GM12891 (cell line): ENCODE measurements around the gene SURF4.
"Not testable (repeated sequence)": the region's sequence is repeated elsewhere in the genome, so short reads cannot be mapped to it uniquely, and the experiment has no call there.

Source experiments
- DNase-seq: peaks from one replicate; pipeline ENCODE4 v3.0.0; 2011; ENCODE audit warnings: low spot score; ENCODE audit not compliant: insufficient read length
- FAIRE-seq: peaks from 2 replicates; lab custom pipeline; 2011; peaks lifted over from hg19 to GRCh38; lab: Jason Lieb, UNC
- PAX5 ChIP-seq: IDR thresholded peaks from 2 replicates; pipeline ENCODE4 v1.6.1; 2011; ENCODE audit warnings: low read length, moderate library complexity, mild to moderate bottlenecking; ENCODE audit not compliant: insufficient read depth, severe bottlenecking
- POLR2A ChIP-seq: IDR thresholded peaks from 2 replicates; pipeline ENCODE4 v1.6.1; 2011; ENCODE audit warnings: low read depth, low read length, control low read depth
- POLR2AphosphoS5 ChIP-seq: IDR thresholded peaks from 2 replicates; pipeline ENCODE4 v1.6.1; 2011; ENCODE audit warnings: low read depth, low read length, control low read depth
- POU2F2 ChIP-seq: IDR thresholded peaks from 2 replicates; pipeline ENCODE4 v1.6.1; 2011; ENCODE audit warnings: low read depth, mild to moderate bottlenecking, control low read depth, low read length, moderate library complexity
- SPI1 ChIP-seq: IDR thresholded peaks from 2 replicates; pipeline ENCODE4 v1.6.1; 2011; ENCODE audit warnings: low read depth, low read length, control low read depth
- TAF1 ChIP-seq: IDR thresholded peaks from 2 replicates; pipeline ENCODE4 v1.6.1; 2011; ENCODE audit warnings: low read depth, low read length, control low read depth

The SURF4 gene

DNA sequence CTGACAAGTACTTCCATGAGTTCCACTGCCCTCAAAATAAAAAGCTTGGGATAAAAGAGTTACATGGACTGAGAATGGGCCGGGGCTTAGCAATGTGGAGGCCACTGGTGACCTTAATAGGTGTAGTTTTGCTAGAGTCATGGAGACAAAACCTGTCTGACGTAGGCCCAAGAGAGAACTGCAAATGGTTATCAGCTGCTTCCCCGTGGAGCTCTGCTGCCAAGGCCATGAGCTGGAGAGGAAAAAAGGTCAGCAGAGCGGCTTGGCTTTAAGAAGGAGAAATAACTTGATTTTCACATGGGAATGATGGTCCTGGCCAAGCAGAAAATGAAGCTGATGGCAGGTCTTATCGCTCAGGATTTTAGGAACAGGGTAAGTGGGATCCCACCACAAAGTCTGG is 36.2 kb downstream of the SURF4 start:
- TF ChIP-seq POLR2AphosphoS5 (no peak), POU2F2 (no peak), PAX5 (no peak), POLR2A (no peak), SPI1 (no peak), TAF1 (no peak)
- FAIRE-seq (no peak), DNase-seq (no peak)

DNA sequence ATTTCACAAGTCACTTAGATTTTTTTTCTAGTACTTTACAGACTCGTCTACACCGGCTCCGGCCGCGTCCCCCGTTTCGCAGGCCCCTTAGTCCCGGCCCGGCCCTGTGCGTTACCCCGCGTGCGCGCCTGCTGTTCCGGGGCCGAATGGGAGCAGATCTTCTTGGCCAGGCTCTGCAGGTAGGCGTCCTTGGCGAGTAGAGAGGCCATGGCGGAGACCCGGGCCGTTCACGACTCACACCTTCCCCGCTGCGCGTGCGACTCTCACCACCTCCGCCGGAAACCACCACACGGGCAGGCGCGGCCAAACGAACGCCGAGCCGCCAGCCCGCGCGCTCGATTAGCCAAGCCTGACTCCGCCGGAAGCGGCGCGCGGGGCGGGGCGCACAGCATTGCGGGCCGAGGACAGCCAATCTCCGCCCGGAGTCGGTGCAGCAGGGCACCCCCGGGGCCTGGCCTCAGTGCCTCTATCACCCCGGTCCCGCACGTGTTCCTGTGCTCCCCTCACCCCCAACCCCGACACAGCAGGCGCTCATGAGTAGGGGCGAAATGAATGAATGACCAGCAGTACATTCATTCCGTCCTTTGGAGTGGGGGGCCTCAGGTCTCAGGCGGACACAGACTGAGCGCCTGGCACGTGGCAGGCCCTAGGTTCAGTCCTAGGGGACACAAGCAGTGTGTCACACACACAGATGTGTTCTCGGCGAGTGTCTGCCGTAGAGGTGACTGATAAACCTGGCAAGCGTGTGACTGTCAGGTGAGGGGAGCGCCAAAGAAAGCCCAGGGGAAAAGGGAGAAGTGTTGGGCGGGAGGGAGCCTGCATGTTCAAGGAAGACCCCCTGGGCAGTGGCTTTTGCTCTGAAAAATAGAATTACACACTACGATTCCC is 39.7 kb downstream of the SURF4 start, which contains the start of gene SURF6:
Gene SURF6, minus strand, starts transcription at position 265 of the 888 bp plus-strand sequence. Its CDS starts 56 bp downstream, at position 209.
- TF ChIP-seq POLR2AphosphoS5: peak; percentile 81
- peak; percentile 71 for TF ChIP-seq TAF1
- TF ChIP-seq POLR2A: peak; percentile 70
- no peak; the same call in 1 of the 2 replicates for TF ChIP-seq POU2F2
- peak; percentile 59 for TF ChIP-seq PAX5
- TF ChIP-seq SPI1: no peak
- FAIRE-seq (peak; percentile 99), DNase-seq (peak; percentile 94)

DNA sequence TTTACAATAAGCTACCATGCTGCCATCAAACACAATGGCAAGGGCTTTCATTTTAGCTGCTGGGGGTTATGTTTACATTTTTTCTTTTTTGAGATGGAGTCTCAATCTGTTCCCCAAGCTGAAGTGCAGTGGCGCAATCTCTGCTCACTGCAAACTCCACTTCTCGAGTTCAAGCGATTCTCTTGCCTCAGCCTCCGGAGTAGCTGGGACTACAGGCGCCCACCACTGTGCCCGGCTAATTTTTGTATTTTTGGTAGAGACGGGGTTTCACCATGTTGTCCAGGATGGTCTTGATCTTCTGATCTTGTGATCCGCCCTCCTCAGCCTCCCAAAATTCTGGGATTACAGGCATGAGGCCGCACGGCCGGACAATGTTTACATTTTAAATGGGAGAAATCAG is 41.0 kb downstream of the SURF4 start:
- not testable (repeated sequence) for FAIRE-seq

DNA sequence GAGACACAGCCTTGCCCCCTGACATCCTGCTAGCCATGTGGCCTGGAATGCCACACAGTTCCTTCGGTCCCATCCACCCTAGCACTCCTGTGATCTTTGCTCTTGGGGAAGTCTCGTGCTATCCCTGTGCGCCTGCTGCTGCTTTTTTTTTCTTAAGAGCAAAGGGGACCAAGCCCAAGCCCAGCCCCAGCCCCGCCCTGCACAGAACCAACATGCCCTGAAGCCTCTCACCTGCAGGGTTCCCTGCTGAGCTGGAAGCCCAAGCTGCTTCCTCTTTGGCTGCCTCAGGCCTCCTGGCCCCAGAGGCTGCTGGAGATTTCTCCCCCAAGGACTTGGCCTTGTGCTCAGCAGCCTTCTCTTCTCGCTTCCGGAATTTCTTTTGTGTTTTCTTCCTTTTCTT is 41.7 kb downstream of the SURF4 start:
- TF ChIP-seq SPI1: no peak
- TF ChIP-seq POLR2A: no peak
- no peak for TF ChIP-seq POU2F2
- TF ChIP-seq POLR2AphosphoS5: no peak
- no peak for TF ChIP-seq TAF1
- TF ChIP-seq PAX5: no peak
- FAIRE-seq: no peak
- no peak for DNase-seq

More for the DNA sequence above, 41.0 kb downstream of the SURF4 start:
- DNase-seq: not testable (repeated sequence)

- FAIRE-seq (no peak), DNase-seq (no peak)
- TF ChIP-seq PAX5: no peak
- TF ChIP-seq TAF1: no peak
- no peak for TF ChIP-seq SPI1
- TF ChIP-seq POU2F2: no peak
- TF ChIP-seq POLR2A: no peak
- TF ChIP-seq POLR2AphosphoS5: no peak
Observed at GRCh38 chr9:133333566-133333965, 42.3 kb downstream of the SURF4 start.

DNA sequence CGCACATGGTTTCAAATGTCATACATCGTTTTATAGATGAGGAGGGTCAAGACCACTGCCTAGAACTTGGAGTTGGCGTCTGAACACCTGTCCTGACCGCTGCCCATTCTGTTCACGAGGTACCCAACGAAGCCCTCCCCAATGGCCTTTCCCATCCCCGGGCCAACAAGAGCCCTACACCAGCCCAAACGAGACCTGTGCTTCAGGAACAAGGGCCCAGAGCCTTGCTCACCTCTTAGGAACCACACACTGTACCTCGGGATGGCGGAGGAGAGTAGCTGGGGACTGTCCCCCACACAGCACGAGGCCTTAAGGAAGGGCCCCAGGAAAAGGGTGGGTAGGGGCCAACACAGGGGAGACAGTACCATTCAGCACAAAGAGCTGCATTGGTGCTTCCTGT is 42.8 kb downstream of the SURF4 start:
- TF ChIP-seq SPI1 (no peak), POLR2AphosphoS5 (no peak), POLR2A (no peak), PAX5 (no peak), POU2F2 (no peak), TAF1 (no peak)
- DNase-seq (no peak), FAIRE-seq (no peak)

DNA sequence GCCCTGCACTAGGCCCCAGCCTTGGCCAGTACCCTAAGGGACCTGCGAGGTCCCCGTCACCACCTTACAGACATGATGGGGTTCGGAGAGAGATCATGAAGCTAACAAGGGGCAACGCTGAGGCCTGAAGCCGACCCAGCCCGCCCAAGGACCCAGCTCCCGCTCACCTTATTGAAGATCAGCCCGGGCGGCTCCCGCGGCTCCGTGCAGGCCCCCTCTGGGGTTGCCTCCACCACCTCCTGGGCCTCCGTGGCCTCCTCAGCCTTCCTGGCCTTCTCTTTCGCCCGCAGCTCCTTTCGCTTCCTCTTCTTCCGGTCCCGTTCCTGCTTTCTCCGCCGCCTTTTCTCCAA is 43.5 kb downstream of the SURF4 start:
- TF ChIP-seq TAF1: no peak
- TF ChIP-seq PAX5: no peak
- no peak for TF ChIP-seq POLR2A
- no peak for TF ChIP-seq POLR2AphosphoS5
- no peak for TF ChIP-seq SPI1
- no peak for TF ChIP-seq POU2F2
- FAIRE-seq: no peak

GRCh38 chr9:133331641-133332380 is 44.0 kb downstream of the SURF4 start:
- DNase-seq: no peak
- TF ChIP-seq PAX5 (no peak), SPI1 (no peak), POLR2AphosphoS5 (no peak), POU2F2 (no peak), TAF1 (no peak), POLR2A (no peak)
- no peak for FAIRE-seq

More for the DNA sequence above, 43.5 kb downstream of the SURF4 start:
- DNase-seq: no peak

GRCh38 chr9:133331221-133331620 is 44.6 kb downstream of the SURF4 start:
- no peak for DNase-seq
- TF ChIP-seq TAF1: no peak
- no peak for TF ChIP-seq POLR2A
- no peak for TF ChIP-seq SPI1
- no peak for TF ChIP-seq POLR2AphosphoS5
- no peak for TF ChIP-seq POU2F2
- no peak for TF ChIP-seq PAX5
- FAIRE-seq: no peak

DNA sequence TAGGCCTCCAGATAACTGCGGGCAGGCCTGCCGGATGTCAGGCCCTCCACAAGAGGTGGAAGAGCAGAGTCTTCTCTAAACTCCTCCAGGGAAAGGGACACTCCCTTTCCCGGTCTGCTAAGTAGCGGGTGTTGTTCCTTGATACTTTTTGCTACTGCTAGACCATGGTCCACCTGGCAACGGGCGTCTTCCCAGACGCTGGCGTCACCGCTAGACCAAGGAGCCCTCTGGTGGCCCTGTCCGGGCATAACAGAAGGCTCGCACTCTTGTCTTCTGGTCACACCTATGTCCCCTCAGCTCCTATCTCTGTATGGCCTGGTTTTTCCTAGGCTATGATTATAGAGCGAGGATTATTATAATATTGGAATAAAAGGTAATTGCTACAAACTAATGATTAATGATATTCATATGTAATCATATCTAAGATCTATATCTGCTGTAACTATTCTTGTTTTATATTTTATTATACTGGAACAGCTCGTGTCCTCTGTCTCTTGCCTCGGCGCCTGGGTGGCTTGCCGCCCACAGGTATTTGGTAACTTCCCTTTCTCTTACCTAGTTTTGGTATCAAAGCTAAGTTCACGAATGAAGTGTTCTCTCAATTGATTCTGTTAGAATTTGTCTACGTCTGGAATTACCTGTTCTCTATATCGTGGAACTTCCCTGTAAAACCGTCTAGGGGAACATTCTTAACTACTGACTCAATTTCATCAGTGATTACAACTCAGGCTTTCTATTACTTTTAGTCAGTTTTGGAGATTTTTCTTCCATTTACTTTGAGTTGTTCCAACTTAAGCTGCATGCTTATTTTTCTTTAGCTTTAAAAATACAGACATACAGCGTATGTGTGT is 46.3 kb downstream of the SURF4 start:
- not testable (repeated sequence) for FAIRE-seq, DNase-seq
